Body of pancreas (tissue), 4 donors: ENCODE data around the gene DYNLL2.
"Not testable (repeated sequence)": the region's sequence is repeated elsewhere in the genome, so short reads cannot be mapped to it uniquely, and the experiment has no call there.

ENCODE experiments used
- POLR2A ChIP-seq, 3 donors: fragments of 450-650 bp; IDR thresholded peaks; one replicate each; pipeline ENCODE4 v1.6.1; 2016; ENCODE audit warnings: antibody characterized with exemption in 3 of 3, mild to moderate bottlenecking in 2 of 3
- TF ChIP-seq, protein P1 (sequence below), 7 experiments: fragments of 450-650 bp in 4 of 7; fragments of 200-600 bp in 3 of 7; sonication (generic) in 3 of 7; IDR thresholded peaks; one replicate each; pipeline ENCODE4 v1.5.1; 2016 to 2019; ENCODE audit warnings: antibody characterized with exemption in 7 of 7

- not testable (repeated sequence) for TF ChIP-seq POLR2A (IDR thresholded peaks at IDR 0.05)
- TF ChIP-seq, protein P1, sequence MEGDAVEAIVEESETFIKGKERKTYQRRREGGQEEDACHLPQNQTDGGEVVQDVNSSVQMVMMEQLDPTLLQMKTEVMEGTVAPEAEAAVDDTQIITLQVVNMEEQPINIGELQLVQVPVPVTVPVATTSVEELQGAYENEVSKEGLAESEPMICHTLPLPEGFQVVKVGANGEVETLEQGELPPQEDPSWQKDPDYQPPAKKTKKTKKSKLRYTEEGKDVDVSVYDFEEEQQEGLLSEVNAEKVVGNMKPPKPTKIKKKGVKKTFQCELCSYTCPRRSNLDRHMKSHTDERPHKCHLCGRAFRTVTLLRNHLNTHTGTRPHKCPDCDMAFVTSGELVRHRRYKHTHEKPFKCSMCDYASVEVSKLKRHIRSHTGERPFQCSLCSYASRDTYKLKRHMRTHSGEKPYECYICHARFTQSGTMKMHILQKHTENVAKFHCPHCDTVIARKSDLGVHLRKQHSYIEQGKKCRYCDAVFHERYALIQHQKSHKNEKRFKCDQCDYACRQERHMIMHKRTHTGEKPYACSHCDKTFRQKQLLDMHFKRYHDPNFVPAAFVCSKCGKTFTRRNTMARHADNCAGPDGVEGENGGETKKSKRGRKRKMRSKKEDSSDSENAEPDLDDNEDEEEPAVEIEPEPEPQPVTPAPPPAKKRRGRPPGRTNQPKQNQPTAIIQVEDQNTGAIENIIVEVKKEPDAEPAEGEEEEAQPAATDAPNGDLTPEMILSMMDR (IDR thresholded peaks at IDR 0.05) = not testable (repeated sequence)
Measured at GRCh38 chr17:58073266-58073665, 10.0 kb upstream of the DYNLL2 start.
